HG02884 (cell line): ENCODE data around the gene RXRG.
A peak's percentile ranks its signal among the peaks of the same experiment; 100 is the strongest.

Experiments
- ATAC-seq: cut with Tn5 transposase; IDR thresholded peaks from one replicate; pipeline ENCODE4 v1.9.1; 2021; ENCODE audit warnings: mild to moderate bottlenecking, moderate library complexity; ENCODE audit not compliant: unreplicated experiment

RXRG gene

GRCh38 chr1:165371588-165372225 lies 73.2 kb downstream of the RXRG start:
- ATAC-seq, result no peak

GRCh38 chr1:165369255-165369848 lies 75.6 kb downstream of the RXRG start:
- peak; percentile 56 for ATAC-seq

GRCh38 chr1:165367375-165367993 lies 77.4 kb downstream of the RXRG start:
- no peak for ATAC-seq

- ATAC-seq, result no peak
Measured at GRCh38 chr1:165365341-165365740, 79.6 kb downstream of the RXRG start.

GRCh38 chr1:165364568-165365133 lies 80.3 kb downstream of the RXRG start:
- ATAC-seq, result no peak

GRCh38 chr1:165356876-165357275 lies 88.0 kb downstream of the RXRG start:
- ATAC-seq, result no peak

- no peak for ATAC-seq
Measured at GRCh38 chr1:165355977-165356811, 88.7 kb downstream of the RXRG start, which contains the start of gene LMX1A. Gene LMX1A, minus strand, starts transcription at chr1:165356715. Its CDS starts 1,156 bp downstream, at chr1:165355559.

- ATAC-seq, result no peak
Measured at GRCh38 chr1:165355139-165355976, 89.6 kb downstream of the RXRG start.

- no peak for ATAC-seq
Measured at GRCh38 chr1:165354739-165355138, 90.2 kb downstream of the RXRG start.

GRCh38 chr1:165353731-165354671 lies 90.9 kb downstream of the RXRG start:
- ATAC-seq, result no peak

GRCh38 chr1:165352442-165353293 lies 92.3 kb downstream of the RXRG start:
- no peak for ATAC-seq

GRCh38 chr1:165351863-165352441 lies 93.0 kb downstream of the RXRG start:
- ATAC-seq, result no peak
